Neural cell (in vitro differentiated cells): ENCODE results near the gene KCNJ3. TPM values are rescaled to one million over a fixed set of nuclear protein-coding genes. Genes with fewer than 3 reads are reported as not detected.

ENCODE experiments used
- H2AFZ ChIP-seq: fragments of 200-600, 300-800 bp; sonication (generic), shearing (Covaris generic); 2 replicates; pipeline ENCODE4 v1.6.0; 2014; ENCODE audit warnings: low read depth, mild to moderate bottlenecking, antibody characterized with exemption, low read length, moderate library complexity
- H3F3A ChIP-seq: fragments of 200-600 bp; shearing (Covaris generic); 2 replicates; pipeline ENCODE4 v1.6.1; 2016; ENCODE audit warnings: mild to moderate bottlenecking, moderate library complexity, mixed read lengths, antibody characterized with exemption, low read length; ENCODE audit not compliant: insufficient read depth, poor library complexity, severe bottlenecking
- H3K27ac ChIP-seq: fragments of 200-600, 300-800 bp; sonication (generic), shearing (Covaris generic); 2 replicates; pipeline ENCODE4 v1.5.1; 2014; ENCODE audit warnings: mild to moderate bottlenecking, low read length, moderate library complexity
- H3K27me3 ChIP-seq: fragments of 300-800, 200-600 bp; sonication (generic), shearing (Covaris generic); 2 replicates; pipeline ENCODE4 v1.6.0; 2014; ENCODE audit warnings: mild to moderate bottlenecking, low read depth, low read length, moderate library complexity; ENCODE audit not compliant: insufficient read depth
- H3K36me3 ChIP-seq: fragments of 300-800, 200-600 bp; sonication (generic), shearing (Covaris generic); 2 replicates; pipeline ENCODE4 v1.5.1; 2014; ENCODE audit warnings: mild to moderate bottlenecking, antibody characterized with exemption, low read length, moderate library complexity; ENCODE audit not compliant: insufficient read depth
- H3K4me2 ChIP-seq: fragments of 300-800, 200-600 bp; sonication (generic), shearing (Covaris generic); 2 replicates; pipeline ENCODE4 v1.6.0; 2014; ENCODE audit warnings: mild to moderate bottlenecking, low read length
- H3K4me3 ChIP-seq: fragments of 300-800, 200-600 bp; sonication (generic), shearing (Covaris generic); 2 replicates; pipeline ENCODE4 v1.5.1; 2014; ENCODE audit warnings: mild to moderate bottlenecking, low read length, moderate library complexity
- H3K79me2 ChIP-seq: fragments of 200-600 bp; shearing (Covaris generic); replicated peaks from 2 replicates; pipeline ENCODE4 v1.6.0; 2014; ENCODE audit warnings: mild to moderate bottlenecking, low read length, moderate library complexity; ENCODE audit not compliant: insufficient read depth
- H3K9ac ChIP-seq: fragments of 300-800, 200-600 bp; sonication (generic), shearing (Covaris generic); 2 replicates; pipeline ENCODE4 v1.6.1; 2016; ENCODE audit warnings: mild to moderate bottlenecking, low read length, mixed read lengths
- H3K9me2 ChIP-seq: fragments of 200-600 bp; shearing (Covaris generic); 2 replicates; pipeline ENCODE4 v1.6.1; 2016; ENCODE audit warnings: mild to moderate bottlenecking, low read length, mixed read lengths; ENCODE audit not compliant: insufficient read depth
- H3K9me3 ChIP-seq: fragments of 200-600, 300-800 bp; sonication (generic), shearing (Covaris generic); 2 replicates; pipeline ENCODE4 v1.6.1; 2016; ENCODE audit warnings: mild to moderate bottlenecking, mixed run types, low read length, moderate library complexity, mixed read lengths
- H4K20me1 ChIP-seq: fragments of 200-600 bp; shearing (Covaris generic); 2 replicates; pipeline ENCODE4 v1.6.1; 2016; ENCODE audit warnings: mild to moderate bottlenecking, mixed run types; ENCODE audit not compliant: insufficient read depth
- CTCF ChIP-seq: fragments of 450-650 bp; IDR thresholded peaks from 2 replicates; pipeline ENCODE4 v1.5.1; 2014; ENCODE audit warnings: antibody characterized with exemption, mild to moderate bottlenecking, moderate library complexity; ENCODE audit not compliant: poor library complexity, severe bottlenecking
- EP300 ChIP-seq: fragments of 450-650 bp; conservative IDR thresholded peaks from 2 replicates; pipeline ENCODE4 v1.6.1; 2014; ENCODE audit warnings: antibody characterized with exemption, mild to moderate bottlenecking, moderate library complexity; ENCODE audit not compliant: poor library complexity, severe bottlenecking
- EZH2 ChIP-seq: fragments of 200-600, 300-800 bp; shearing (Covaris generic), sonication (generic); IDR thresholded peaks from 2 replicates; pipeline ENCODE4 v1.6.1; 2014; ENCODE audit warnings: antibody characterized with exemption, low read length, borderline replicate concordance, mild to moderate bottlenecking; ENCODE audit not compliant: insufficient read depth, poor library complexity, severe bottlenecking
- MXI1 ChIP-seq: fragments of 450-650 bp; conservative IDR thresholded peaks from 2 replicates; pipeline ENCODE4 v1.6.1; 2014; ENCODE audit warnings: antibody characterized with exemption, mild to moderate bottlenecking; ENCODE audit not compliant: poor library complexity, severe bottlenecking
- POLR2AphosphoS5 ChIP-seq: IDR thresholded peaks from 2 replicates; pipeline ENCODE4 v1.6.1; 2012
- RAD21 ChIP-seq: fragments of 450-650 bp; conservative IDR thresholded peaks from 2 replicates; pipeline ENCODE4 v1.6.1; 2014; ENCODE audit warnings: antibody characterized with exemption, mild to moderate bottlenecking, moderate library complexity
- REST ChIP-seq: IDR thresholded peaks from 2 replicates; pipeline ENCODE4 v1.6.1; 2012; ENCODE audit warnings: borderline replicate concordance
- SMC3 ChIP-seq: fragments of 450-650 bp; conservative IDR thresholded peaks from 2 replicates; pipeline ENCODE4 v1.6.1; 2014; ENCODE audit warnings: antibody characterized with exemption, mild to moderate bottlenecking, moderate library complexity; ENCODE audit not compliant: poor library complexity
- TAF1 ChIP-seq: IDR thresholded peaks from 2 replicates; pipeline ENCODE4 v1.6.1; 2012; ENCODE audit warnings: low read depth
- polyA plus RNA-seq: library from polyadenylated mRNA; depleted of rRNA; stranded (reverse); fragments of >200 nt; gene quantifications from 2 replicates; pipeline ENCODE4 v1.2.3, GENCODE V29; 2014

Gene KCNJ3
- polyA plus RNA-seq, 1 donor from 2014 or later = 0.68 TPM

GRCh38 chr2:154688373-154688772 is 10.1 kb upstream of the KCNJ3 start:
- Histone ChIP-seq H3K27me3 (no peaks in the 10 kb centered on the region), H3K4me2 (no peak overlapping the region), H3K4me3 (no peak overlapping the region), H3K27ac (no peak overlapping the region), H3F3A (no peaks in the 10 kb centered on the region), H3K9ac (no peak overlapping the region), H2AFZ (no peak overlapping the region), H3K9me2 (no peaks in the 10 kb centered on the region), H3K36me3 (no peaks in the 10 kb centered on the region), H3K9me3 (no peaks in the 10 kb centered on the region), H4K20me1 (no peaks in the 10 kb centered on the region), H3K79me2 (no peaks in the 10 kb centered on the region)
- TF ChIP-seq SMC3 = no peak
- no peak for TF ChIP-seq POLR2AphosphoS5
- TF ChIP-seq EZH2 = no peak
- TF ChIP-seq EP300 = no peak
- TF ChIP-seq REST = no peak

DNA sequence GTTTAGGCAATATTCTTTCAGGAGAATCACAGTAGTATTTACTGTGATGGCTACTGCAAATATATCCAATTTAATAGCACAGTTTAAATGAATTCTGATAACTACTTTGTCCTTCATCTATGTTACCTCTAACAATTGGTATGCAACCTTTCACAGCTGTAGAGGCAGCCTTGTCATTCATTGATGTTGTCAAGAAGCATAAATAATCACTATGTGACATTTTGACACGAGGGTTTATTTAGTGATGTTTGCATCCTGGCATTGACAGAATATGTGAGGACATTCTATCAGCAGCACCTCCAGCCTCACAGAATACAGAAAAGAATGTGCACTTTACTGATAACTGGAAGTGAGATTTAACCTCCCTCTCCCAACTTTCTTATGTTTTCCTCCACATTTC is 9.3 kb upstream of the KCNJ3 start:
- Histone ChIP-seq H4K20me1 (no peaks in the 10 kb centered on the region), H2AFZ (no peak overlapping the region), H3K9me3 (no peaks in the 10 kb centered on the region), H3K4me2 (no peak overlapping the region), H3K79me2 (no peaks in the 10 kb centered on the region), H3K9ac (no peak overlapping the region), H3K27ac (no peak overlapping the region), H3F3A (no peaks in the 10 kb centered on the region), H3K36me3 (no peaks in the 10 kb centered on the region), H3K9me2 (no peaks in the 10 kb centered on the region), H3K27me3 (no peaks in the 10 kb centered on the region), H3K4me3 (no peak overlapping the region)
- TF ChIP-seq SMC3 = no peak
- peak; percentile 79 for TF ChIP-seq POLR2AphosphoS5
- peak; percentile 97 for TF ChIP-seq EP300

GRCh38 chr2:154692927-154693326 is 5.6 kb upstream of the KCNJ3 start:
- no peaks in the 10 kb centered on the region for H3K79me2 ChIP-seq
- H3K9me2 ChIP-seq = no peaks in the 10 kb centered on the region
- H3F3A ChIP-seq = no peaks in the 10 kb centered on the region
- H3K4me2 ChIP-seq = no peak overlapping the region
- no peaks in the 10 kb centered on the region for H3K9me3 ChIP-seq
- no peak overlapping the region for H3K27ac ChIP-seq
- no peaks in the 10 kb centered on the region for H4K20me1 ChIP-seq
- H3K27me3 ChIP-seq = peaks cover 13% of the 10 kb centered on the region
- no peak overlapping the region for H2AFZ ChIP-seq
- H3K9ac ChIP-seq = no peak overlapping the region
- H3K4me3 ChIP-seq = no peak overlapping the region
- no peaks in the 10 kb centered on the region for H3K36me3 ChIP-seq
- no peak for TF ChIP-seq RAD21
- no peak for TF ChIP-seq EP300
- no peak for TF ChIP-seq CTCF
- no peak for TF ChIP-seq SMC3
- TF ChIP-seq POLR2AphosphoS5 = no peak
- no peak for TF ChIP-seq EZH2
- no peak for TF ChIP-seq REST
- no peak for TF ChIP-seq MXI1
- no peak for TF ChIP-seq TAF1
